ENCODE measurements around the gene AGO4.
A peak's percentile ranks its signal among the peaks of the same experiment; 100 is the strongest.
"Not testable (repeated sequence)": the region's sequence is repeated elsewhere in the genome, so short reads cannot be mapped to it uniquely, and the experiment has no call there.

Gene AGO4

DNA sequence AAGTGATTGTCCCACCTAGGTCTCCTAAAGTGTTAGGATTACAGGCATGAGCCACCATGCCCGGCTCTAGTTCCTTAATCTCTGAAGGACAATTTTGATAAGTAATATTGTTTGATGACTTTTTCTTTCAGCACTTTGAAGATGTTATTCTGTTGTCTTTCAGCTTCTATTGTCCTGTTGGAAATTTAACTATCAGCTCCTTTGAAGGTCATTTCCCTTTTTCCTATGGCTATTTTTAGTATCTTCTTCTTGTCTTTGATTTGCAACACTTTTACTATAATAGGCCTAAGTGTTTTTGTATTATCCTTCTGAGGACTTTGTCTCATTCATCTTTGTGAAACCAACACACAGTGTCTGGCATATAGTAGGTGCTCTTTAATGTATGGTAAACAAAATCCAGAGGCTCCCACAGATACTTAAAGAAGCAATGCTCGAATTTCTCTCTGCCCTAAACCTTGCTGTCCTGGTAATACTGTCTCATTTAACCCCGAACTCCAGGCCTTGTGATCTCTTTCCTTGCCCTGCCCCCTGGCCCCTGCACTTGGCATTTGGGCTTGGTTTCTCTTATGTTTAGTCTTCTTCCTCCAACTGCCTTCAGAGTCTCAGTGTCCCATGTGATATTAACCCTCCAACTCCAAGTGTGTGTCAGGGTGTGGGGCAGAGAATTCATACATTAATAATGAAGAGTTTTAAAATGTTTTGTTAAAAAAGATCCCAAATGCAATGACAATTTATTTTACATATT lies 56.2 kb downstream of the AGO4 start:
- DNase-seq (ENCODE audit: low read depth, low spot score) = no peak

GRCh38 chr1:35864813-35865212 lies 57.0 kb downstream of the AGO4 start:
- DNase-seq (ENCODE audit: low read depth, low spot score) = no peak

- DNase-seq (ENCODE audit: low read depth, low spot score) = no peak
These were observed 59.2 kb downstream of the AGO4 start for GRCh38 chr1:35866991-35867390.

DNA sequence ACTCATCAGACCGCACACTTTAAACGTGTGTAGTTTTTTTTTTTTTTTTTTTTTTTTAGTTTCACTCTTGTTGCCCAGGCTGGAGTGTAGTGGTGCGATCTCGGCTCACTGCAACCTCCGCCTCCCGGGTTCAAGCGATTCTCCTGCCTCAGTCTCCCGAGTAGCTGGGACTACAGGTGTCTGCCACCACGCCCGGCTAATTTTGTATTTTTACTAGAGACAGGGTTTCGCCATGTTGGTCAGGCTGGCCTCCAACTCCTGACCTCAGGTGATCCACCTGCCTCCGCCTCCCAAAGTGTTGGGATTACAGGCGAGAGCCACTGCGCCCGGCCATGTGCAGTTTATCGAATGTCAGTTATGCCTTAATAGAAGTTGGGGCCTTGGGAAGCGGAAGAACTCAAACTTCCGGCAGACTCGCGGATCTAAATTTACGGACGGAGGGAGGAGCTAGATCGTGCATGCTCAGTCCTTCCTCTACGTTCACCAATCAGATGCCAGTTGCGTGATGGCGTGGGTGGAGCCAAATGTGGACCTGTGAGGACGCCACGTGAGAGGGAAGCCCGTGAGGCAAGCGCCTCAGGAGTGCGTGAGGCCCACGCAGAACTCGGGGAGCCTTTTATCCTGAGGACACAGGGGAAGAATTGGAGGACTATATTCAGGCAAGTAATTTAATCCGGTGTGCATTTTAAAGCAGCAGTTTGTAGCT lies 61.6 kb downstream of the AGO4 start:
- peak; percentile 38 for DNase-seq (ENCODE audit: low read depth, low spot score)

DNA sequence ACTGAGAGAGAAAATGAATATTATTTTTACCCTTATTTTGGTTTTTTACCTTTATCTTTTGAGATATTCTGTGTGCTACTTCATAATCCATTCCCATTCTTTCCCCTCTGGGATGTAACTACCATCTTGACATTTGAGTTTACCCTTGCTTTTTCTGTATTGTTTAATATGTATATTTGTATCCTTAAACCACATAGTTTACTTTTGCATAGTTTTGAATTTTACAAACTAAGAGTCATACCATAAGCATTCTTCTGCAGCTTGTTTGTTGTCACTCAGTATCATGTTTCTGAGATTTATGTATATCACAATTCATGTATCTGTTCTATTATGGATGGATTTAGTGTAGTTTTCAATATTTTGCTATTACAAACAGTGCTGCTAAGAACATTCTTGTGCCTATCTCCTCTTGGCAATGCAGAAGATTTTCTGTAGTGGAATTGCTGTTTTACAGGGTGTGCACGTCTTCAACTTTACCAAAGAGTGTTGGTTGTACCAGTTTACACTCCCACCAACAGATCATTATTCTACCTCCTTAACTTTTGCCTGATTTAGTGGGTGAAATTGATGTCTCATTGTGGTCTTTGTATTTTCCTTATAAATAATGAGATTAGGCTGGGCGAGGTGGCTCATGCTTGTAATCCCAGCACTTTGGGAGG lies 63.0 kb downstream of the AGO4 start:
- DNase-seq (ENCODE audit: low read depth, low spot score) = no peak

DNA sequence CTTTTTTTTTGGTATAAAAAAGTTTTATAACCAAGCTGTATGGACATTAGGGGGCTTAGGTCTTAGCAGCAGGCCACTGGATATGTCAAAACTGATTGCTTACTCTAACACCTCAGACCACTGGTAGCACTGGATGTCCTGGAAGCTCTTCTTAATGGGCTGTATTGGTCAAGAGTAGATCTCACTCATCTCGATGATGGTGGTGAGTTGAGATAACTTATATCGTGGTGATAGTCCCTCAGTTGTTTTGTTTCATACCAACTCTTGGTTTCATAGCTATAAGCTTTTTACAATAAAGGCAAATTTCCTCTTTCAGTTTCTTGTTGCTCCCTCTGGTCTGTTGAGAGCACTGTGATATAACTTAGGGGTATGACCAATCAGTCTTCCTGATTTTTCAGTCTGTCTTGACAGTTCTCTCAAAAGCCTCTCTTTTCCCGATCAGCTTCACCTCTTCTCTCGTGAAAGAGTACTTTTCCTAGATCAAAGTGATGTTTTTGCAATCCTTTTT lies 65.5 kb downstream of the AGO4 start:
- DNase-seq (ENCODE audit: low read depth, low spot score) = no peak

GRCh38 chr1:35874115-35874514 lies 66.3 kb downstream of the AGO4 start:
- not testable (repeated sequence) for DNase-seq (ENCODE audit: low read depth, low spot score)

- no peak for DNase-seq (ENCODE audit: low read depth, low spot score)
These were observed 69.2 kb downstream of the AGO4 start for GRCh38 chr1:35876988-35877387.

- no peak for DNase-seq (ENCODE audit: low read depth, low spot score)
These were observed 74.0 kb downstream of the AGO4 start for GRCh38 chr1:35881850-35882273.

- DNase-seq (ENCODE audit: low read depth, low spot score) = no peak
These were observed 74.7 kb downstream of the AGO4 start for GRCh38 chr1:35882586-35882944.

DNA sequence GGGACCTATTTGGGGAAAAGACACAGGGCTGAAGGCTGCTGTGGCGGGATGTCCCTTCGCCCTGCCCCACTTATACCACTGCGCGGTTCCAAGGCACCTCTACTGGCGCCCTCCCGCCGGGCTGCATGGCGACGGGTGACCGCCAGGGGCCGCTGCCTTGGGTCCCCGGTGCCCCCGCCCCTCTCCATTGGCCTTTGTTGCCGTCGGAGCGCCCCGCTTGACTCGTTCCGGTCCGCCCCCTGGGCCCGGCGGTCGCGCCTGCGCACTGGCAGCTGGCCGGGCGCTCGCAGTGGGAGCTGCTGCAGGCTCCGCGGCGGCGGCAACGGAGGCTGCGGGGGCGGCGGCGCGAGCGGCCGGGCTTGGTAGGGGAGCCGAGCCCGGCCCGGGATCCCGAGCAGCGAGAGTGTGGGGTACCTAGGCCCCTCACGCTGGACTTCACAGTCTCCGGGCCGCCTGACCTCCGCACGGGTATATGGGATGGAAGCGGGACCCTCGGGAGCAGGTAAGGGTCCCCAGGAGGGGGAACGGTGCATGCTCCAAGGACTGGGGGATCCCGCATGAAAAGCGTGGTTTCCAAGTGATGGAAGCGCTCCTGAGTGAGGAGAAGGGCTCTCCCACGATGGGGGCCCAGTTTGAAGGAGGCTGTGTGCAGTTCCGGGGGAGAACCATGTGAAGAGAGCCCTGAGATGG lies 75.3 kb downstream of the AGO4 start, which contains the start of gene AGO1:
Gene AGO1, plus strand, starts transcription at position 265 of the 690 bp plus-strand sequence. Its CDS starts 213 bp downstream, at position 478.
- DNase-seq (ENCODE audit: low read depth, low spot score) = peak; percentile 30

DNA sequence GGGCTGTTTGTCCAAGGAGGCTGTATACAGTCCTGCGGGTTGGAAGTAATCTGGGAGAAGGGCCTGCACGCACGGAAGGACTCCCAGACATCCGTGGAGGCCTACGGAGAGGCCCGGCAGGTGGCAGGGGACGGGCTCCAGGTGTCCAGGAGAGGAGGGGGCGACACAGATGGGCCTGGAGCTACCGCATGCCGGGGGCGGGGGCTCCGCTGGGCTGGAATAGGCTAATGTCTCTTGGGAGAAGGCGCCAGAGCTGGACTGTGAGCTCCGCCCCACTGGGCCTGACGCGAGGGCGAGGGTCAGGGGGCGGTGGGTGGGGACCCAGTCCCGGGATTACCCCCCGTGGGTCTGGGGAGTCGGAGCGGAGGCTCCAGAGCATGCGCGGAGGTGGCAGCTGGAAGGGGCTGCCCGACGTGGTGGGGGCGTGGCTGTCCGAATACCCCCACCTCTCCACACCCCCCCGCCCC lies 75.9 kb downstream of the AGO4 start:
- no peak for DNase-seq (ENCODE audit: low read depth, low spot score)

DNA sequence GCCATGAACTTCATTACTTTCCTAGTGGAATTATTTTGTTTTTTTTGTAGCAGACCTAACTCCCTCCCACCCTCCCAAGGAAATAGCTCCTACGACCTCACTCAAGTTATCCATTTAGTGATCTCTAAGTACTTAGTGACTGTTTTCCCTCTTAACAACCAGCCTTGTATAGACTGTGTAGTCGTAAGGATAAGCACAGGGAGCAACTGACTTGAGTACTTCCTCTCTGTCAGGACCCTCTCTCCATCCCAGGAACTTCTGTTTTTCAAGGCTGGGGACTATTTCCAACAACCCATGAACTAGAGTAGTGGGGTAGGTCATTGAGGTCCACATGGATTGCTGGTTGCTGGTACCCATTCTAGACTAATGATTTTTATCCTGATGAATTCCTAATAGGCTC lies 77.1 kb downstream of the AGO4 start:
- no peak for DNase-seq (ENCODE audit: low read depth, low spot score)

- DNase-seq (ENCODE audit: low read depth, low spot score) = peak; percentile 97
These were observed 78.2 kb downstream of the AGO4 start for GRCh38 chr1:35885961-35886558.

GRCh38 chr1:35886577-35887431 lies 79.0 kb downstream of the AGO4 start:
- no peak for DNase-seq (ENCODE audit: low read depth, low spot score)

GRCh38 chr1:35887508-35887907 lies 79.7 kb downstream of the AGO4 start:
- DNase-seq (ENCODE audit: low read depth, low spot score) = no peak

DNA sequence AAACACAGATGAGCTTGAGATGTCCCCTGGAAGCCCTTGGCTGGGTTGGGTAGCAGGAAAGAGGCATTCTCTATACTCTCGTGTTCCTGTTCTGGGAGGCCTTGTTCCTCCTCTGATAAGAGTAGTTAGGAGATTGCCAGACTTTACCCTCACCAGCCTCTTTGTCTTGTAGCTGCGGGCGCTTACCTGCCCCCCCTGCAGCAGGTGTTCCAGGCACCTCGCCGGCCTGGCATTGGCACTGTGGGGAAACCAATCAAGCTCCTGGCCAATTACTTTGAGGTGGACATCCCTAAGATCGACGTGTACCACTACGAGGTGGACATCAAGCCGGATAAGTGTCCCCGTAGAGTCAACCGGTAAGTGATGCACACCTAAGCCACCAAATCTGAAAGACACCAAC lies 80.4 kb downstream of the AGO4 start:
- DNase-seq (ENCODE audit: low read depth, low spot score) = no peak

DNA sequence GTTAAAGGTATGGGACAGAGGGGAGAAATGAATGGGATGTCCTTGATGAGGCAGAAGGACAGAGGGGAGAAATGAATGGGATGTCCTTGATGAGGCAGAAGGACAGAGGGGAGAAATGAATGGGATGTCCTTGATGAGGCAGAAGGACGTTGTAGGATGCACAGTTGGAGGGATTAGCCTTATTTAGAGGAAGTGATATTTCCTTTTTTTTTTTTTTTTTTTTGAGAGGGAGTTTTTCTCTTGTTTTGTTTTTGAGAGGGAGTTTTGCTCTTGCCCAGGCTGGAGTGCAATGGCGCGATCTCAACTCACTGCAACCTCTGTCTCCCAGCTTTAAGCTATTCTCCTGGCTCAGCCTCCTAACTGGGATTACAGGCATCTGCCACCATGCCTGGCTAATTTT lies 81.2 kb downstream of the AGO4 start:
- not testable (repeated sequence) for DNase-seq (ENCODE audit: low read depth, low spot score)

- DNase-seq (ENCODE audit: low read depth, low spot score) = no peak
These were observed 85.4 kb downstream of the AGO4 start for GRCh38 chr1:35893051-35893879.
